NCI-H524 (cell line): Measurements from ENCODE around the gene SYDE2.

ENCODE experiments used
- DNase-seq, 2 experiments: peaks; one replicate each; lab custom pipeline; 2025; lab: John Stamatoyannopoulos, UW

The SYDE2 gene

GRCh38 chr1:85132078-85132720, 68.6 kb downstream of the SYDE2 start:
- DNase-seq = no peak

- DNase-seq = no peak
Measured at GRCh38 chr1:85128316-85128715, 72.5 kb downstream of the SYDE2 start.

DNA sequence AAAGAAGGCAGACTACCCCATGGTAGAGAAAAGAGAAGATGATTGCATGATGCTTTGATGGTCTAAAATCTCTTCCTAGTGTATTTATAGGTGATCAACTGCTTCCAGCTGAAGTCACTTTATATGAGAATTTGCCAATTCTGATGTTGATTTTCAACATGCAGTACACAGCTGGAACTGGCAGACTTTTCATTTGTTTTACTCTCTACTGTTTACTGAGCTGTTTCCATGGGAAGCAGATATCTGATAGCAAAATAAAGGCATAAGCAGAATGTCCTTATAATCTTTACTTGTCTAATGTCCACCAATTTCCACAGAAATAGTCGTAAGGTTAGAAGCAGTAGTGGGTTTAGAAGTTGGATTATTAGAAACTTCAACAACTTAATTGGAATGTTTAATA, 74.9 kb downstream of the SYDE2 start:
- DNase-seq = no peak

DNA sequence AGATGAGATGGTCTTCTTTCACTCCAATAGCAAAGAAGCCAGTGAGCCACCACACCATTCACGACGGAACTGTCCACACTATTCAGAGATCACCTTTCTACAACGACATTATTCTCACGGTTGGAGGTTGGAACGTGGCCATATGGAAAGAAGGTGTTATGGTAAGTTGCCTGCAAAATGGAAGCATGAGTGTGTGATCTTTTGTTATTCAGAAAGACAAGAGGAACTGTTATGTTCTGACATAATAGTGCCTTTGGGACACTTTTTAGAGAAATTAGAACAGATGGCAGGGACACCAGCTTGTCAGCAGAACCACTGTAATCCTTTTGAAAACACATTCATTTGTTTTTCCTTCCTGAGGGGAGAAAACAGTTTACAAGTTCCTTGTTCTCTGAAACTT, 76.7 kb downstream of the SYDE2 start:
- peak in 1 of 2 experiments; percentile 13 for DNase-seq

GRCh38 chr1:85122169-85122568, 78.6 kb downstream of the SYDE2 start:
- no peak for DNase-seq

- DNase-seq = no peak
Measured at GRCh38 chr1:85121744-85122143, 79.1 kb downstream of the SYDE2 start.

GRCh38 chr1:85118751-85119150, 82.1 kb downstream of the SYDE2 start:
- DNase-seq = no peak

- no peak for DNase-seq
Measured at GRCh38 chr1:85116856-85117255, 84.0 kb downstream of the SYDE2 start.

- DNase-seq = no peak
Measured at GRCh38 chr1:85115933-85116332, 84.9 kb downstream of the SYDE2 start.

DNA sequence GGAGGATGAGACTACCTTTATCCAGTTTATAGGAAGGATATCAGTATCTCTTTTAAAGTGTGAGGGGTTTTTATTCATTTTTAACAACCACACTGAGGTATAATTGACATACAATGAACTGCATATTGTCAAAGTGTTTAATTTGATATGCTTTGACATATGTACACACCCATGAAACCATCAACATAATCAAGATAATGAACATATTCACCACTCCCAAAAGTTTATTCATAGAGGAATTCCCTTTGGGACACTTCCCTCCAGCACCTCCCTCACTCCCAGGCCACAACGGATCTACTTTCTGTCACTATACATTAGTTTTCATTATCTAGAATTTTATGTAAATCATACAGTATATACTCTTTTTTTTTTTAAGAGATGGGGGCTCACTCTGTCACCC, 89.1 kb downstream of the SYDE2 start:
- DNase-seq = no peak

GRCh38 chr1:85109475-85109874, 91.3 kb downstream of the SYDE2 start:
- DNase-seq = peak; percentile 6 to 60
